Measurements from ENCODE around the gene SLC25A34.

SLC25A34 gene

DNA sequence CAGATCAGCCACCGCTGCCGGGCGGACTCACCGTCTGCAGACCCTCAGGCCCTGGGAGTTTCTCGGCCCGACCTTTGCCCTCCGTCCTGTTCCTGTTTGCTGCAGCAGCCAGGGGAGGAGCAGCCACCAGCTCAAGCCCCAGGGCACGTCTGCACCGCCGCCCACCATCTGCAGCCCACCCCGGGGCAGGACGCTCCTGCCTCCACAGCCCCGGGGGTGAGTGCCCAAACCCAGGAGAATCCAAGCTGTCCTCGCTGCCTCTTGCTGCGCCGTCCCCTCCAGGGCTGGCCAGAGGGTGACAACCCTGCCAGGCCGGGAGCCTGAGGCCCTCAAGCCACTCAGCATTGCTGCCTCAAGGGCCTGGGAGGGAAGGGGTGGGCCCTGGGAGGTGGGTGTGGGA is 1.2 kb upstream of the SLC25A34 start:
- no peak for DNase-seq (ENCODE audit: low read depth)
- TF ChIP-seq MYC (IDR thresholded peaks at IDR 0.05; ENCODE audit: low read depth, low read length) (no peak), CTCF (IDR thresholded peaks at IDR 0.05; ENCODE audit: low read depth, low read length) (no peak), MAX (IDR thresholded peaks at IDR 0.05; ENCODE audit: low read depth, low read length) (no peak), POLR2A (IDR thresholded peaks at IDR 0.05; ENCODE audit: extremely low read depth, insufficient read length) (no peak)
- H3K4me3 ChIP-seq (ENCODE audit: low read depth, low read length) = no peak overlapping the region

DNA sequence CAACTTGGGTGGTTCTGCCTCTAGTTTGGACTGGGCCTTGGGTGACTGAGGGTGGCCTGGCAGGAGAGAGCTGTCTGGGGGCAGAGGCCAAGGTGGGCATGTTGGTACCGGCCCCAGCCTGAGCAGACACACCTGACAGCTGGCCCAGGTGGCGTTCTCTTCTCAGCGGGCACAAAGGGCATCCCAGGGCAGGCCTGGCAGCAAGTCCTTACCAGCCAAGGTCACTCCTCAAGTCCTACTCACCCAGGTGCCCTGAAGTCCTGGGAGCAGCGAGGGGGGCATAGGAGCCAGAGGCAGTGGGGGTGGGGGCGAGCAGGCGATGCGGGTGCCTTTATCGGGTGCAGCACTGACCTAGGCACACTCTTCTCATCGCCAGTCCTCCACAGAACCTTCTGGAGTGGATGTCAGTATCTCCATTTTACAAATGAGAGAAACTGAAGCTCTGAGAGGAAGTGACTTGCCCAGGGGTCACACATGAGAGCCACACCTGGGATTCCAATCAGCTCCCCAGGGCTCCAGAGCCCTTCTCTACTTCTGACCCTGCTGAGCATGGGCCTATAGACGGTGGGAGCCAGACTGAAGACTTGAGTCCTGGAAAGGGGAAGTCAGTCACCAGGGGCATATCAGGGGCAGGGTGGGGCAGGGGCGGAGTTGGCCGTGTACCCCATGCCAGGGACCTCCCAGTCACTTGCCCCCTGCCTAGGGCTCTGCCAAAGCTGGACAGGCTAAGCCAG is 587 bp upstream of the SLC25A34 start:
- TF ChIP-seq MAX (IDR thresholded peaks at IDR 0.05; ENCODE audit: low read depth, low read length) = no peak
- TF ChIP-seq MYC (IDR thresholded peaks at IDR 0.05; ENCODE audit: low read depth, low read length) = no peak
- no peak for TF ChIP-seq POLR2A (IDR thresholded peaks at IDR 0.05; ENCODE audit: extremely low read depth, insufficient read length)
- no peak for TF ChIP-seq CTCF (IDR thresholded peaks at IDR 0.05; ENCODE audit: low read depth, low read length)
- H3K4me3 ChIP-seq (ENCODE audit: low read depth, low read length) = no peak overlapping the region

DNA sequence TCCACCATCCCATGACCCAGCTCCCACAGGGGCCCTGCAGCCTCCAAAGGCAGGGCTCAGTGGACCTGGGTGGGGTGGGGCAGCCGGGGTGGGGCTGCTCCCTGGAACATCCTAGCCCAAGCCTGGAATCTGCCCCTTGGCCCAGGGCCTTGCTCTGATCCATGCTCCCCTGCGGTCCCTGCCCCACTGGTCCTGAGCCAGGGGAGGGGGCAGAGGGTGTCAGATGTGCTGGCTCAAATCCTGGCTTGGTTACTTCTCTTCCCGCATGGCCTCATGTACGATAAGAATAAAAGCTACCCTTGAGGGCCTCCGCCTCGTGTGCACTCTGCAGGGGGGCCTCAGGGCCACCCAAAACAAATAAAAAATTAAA is 819 bp downstream of the SLC25A34 start:
- no peak for TF ChIP-seq MYC (IDR thresholded peaks at IDR 0.05; ENCODE audit: low read depth, low read length)
- TF ChIP-seq MAX (IDR thresholded peaks at IDR 0.05; ENCODE audit: low read depth, low read length) = no peak
- TF ChIP-seq POLR2A (IDR thresholded peaks at IDR 0.05; ENCODE audit: extremely low read depth, insufficient read length) = no peak
- no peak for TF ChIP-seq CTCF (IDR thresholded peaks at IDR 0.05; ENCODE audit: low read depth, low read length)
- no peak overlapping the region for H3K4me3 ChIP-seq (ENCODE audit: low read depth, low read length)
- DNase-seq (ENCODE audit: low read depth) = no peak

More for the DNA sequence above, 587 bp upstream of the SLC25A34 start:
- peak; percentile 32 for DNase-seq (ENCODE audit: low read depth)

GRCh38 chr1:15737324-15738319 is 1.6 kb downstream of the SLC25A34 start:
- DNase-seq (ENCODE audit: low read depth) = no peak
- TF ChIP-seq POLR2A (IDR thresholded peaks at IDR 0.05; ENCODE audit: extremely low read depth, insufficient read length) (no peak), MAX (IDR thresholded peaks at IDR 0.05; ENCODE audit: low read depth, low read length) (no peak), MYC (IDR thresholded peaks at IDR 0.05; ENCODE audit: low read depth, low read length) (no peak), CTCF (IDR thresholded peaks at IDR 0.05; ENCODE audit: low read depth, low read length) (no peak)
- H3K4me3 ChIP-seq (ENCODE audit: low read depth, low read length) = no peak overlapping the region

- TF ChIP-seq POLR2A (IDR thresholded peaks at IDR 0.05; ENCODE audit: extremely low read depth, insufficient read length) (no peak), MYC (IDR thresholded peaks at IDR 0.05; ENCODE audit: low read depth, low read length) (no peak), CTCF (IDR thresholded peaks at IDR 0.05; ENCODE audit: low read depth, low read length) (no peak), MAX (IDR thresholded peaks at IDR 0.05; ENCODE audit: low read depth, low read length) (no peak)
- H3K4me3 ChIP-seq (ENCODE audit: low read depth, low read length) = no peak overlapping the region
- DNase-seq (ENCODE audit: low read depth) = no peak
Observed at GRCh38 chr1:15738416-15739113, 2.5 kb downstream of the SLC25A34 start.
